Suprapubic skin (tissue), 4 donors: ENCODE measurements around the gene CALM3. TPM values are rescaled to one million over a fixed set of nuclear protein-coding genes. Genes with fewer than 3 reads are reported as not detected.

Experiments
- DNase-seq, 2 donors: peaks; one replicate each; pipeline ENCODE4 v3.0.0-alpha.2; 2019; ENCODE audit warnings: low spot score in 2 of 2
- H3K27ac ChIP-seq: fragments of 200-600 bp; sonication (generic); one replicate; pipeline ENCODE4 v1.5.1; 2019
- H3K27me3 ChIP-seq: fragments of 200-600 bp; sonication (generic); one replicate; pipeline ENCODE4 v1.5.1; 2019
- H3K36me3 ChIP-seq: fragments of 200-600 bp; sonication (generic); one replicate; pipeline ENCODE4 v1.5.1; 2019
- H3K4me1 ChIP-seq: fragments of 200-600 bp; sonication (generic); one replicate; pipeline ENCODE4 v1.5.1; 2019
- H3K4me3 ChIP-seq: fragments of 200-600 bp; sonication (generic); one replicate; pipeline ENCODE4 v1.5.1; 2019; ENCODE audit warnings: mild to moderate bottlenecking
- H3K9me3 ChIP-seq: fragments of 200-600 bp; sonication (generic); one replicate; pipeline ENCODE4 v1.5.1; 2019
- EP300 ChIP-seq: sonication (generic); formaldehyde crosslinking; IDR thresholded peaks from one replicate; pipeline ENCODE4 v1.6.1; 2017; ENCODE audit warnings: antibody characterized with exemption
- POLR2A ChIP-seq, 2 donors: fragments of 450-650 bp; IDR thresholded peaks; one replicate each; pipeline ENCODE4 v1.6.1; 2017; ENCODE audit warnings: antibody characterized with exemption in 2 of 2, mild to moderate bottlenecking in 2 of 2, moderate library complexity in 2 of 2
- POLR2AphosphoS5 ChIP-seq, 3 donors: sonication (generic); formaldehyde crosslinking; IDR thresholded peaks; one replicate each; pipeline ENCODE4 v1.6.1; 2017; ENCODE audit warnings: antibody characterized with exemption in 3 of 3
- WGBS: methylation state at CpG from one replicate; pipeline ENCODE4 v1.1.5; 2018; 5-methylcytosine and 5-hydroxymethylcytosine counted together
- total RNA-seq, 4 donors: library from RNA; depleted of rRNA; stranded (reverse); fragments of >200 nt; gene quantifications; one replicate each; pipeline ENCODE4 v1.1.0, GENCODE V29; 2016
- TF ChIP-seq, protein P1 (sequence below), 2 donors: fragments of 200-600 bp in 1 of 2; fragments of 450-650 bp in 1 of 2; sonication (generic) in 1 of 2; IDR thresholded peaks; one replicate each; pipeline ENCODE4 v1.5.1; 2016 to 2019; ENCODE audit warnings: antibody characterized with exemption in 2 of 2, mild to moderate bottlenecking in 1 of 2, moderate library complexity in 1 of 2

The CALM3 gene
- total RNA-seq, 4 donors from 2014 or later = 56.0 to 102 (median 78.6) TPM

GRCh38 chr19:46586294-46586693, 14.8 kb upstream of the CALM3 start:
- no peak for DNase-seq
- Histone ChIP-seq H3K27ac (no peak overlapping the region), H3K36me3 (no peaks in the 10 kb centered on the region), H3K9me3 (no peaks in the 10 kb centered on the region), H3K4me3 (no peak overlapping the region), H3K27me3 (no peaks in the 10 kb centered on the region), H3K4me1 (no peaks in the 10 kb centered on the region)
- 87% methylated on average over 4 of the region's 4 CpGs for WGBS
- no peak for TF ChIP-seq POLR2AphosphoS5 (IDR thresholded peaks at IDR 0.05)
- TF ChIP-seq, protein P1, sequence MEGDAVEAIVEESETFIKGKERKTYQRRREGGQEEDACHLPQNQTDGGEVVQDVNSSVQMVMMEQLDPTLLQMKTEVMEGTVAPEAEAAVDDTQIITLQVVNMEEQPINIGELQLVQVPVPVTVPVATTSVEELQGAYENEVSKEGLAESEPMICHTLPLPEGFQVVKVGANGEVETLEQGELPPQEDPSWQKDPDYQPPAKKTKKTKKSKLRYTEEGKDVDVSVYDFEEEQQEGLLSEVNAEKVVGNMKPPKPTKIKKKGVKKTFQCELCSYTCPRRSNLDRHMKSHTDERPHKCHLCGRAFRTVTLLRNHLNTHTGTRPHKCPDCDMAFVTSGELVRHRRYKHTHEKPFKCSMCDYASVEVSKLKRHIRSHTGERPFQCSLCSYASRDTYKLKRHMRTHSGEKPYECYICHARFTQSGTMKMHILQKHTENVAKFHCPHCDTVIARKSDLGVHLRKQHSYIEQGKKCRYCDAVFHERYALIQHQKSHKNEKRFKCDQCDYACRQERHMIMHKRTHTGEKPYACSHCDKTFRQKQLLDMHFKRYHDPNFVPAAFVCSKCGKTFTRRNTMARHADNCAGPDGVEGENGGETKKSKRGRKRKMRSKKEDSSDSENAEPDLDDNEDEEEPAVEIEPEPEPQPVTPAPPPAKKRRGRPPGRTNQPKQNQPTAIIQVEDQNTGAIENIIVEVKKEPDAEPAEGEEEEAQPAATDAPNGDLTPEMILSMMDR (IDR thresholded peaks at IDR 0.05) = no peak
- no peak for TF ChIP-seq POLR2A (IDR thresholded peaks at IDR 0.05)
- TF ChIP-seq EP300 = no peak

- H3K27ac ChIP-seq = no peak overlapping the region
- H3K36me3 ChIP-seq = no peaks in the 10 kb centered on the region
- no peaks in the 10 kb centered on the region for H3K9me3 ChIP-seq
- H3K27me3 ChIP-seq = no peaks in the 10 kb centered on the region
- WGBS = 82% methylated on average over 3 of the region's 3 CpGs
- no peak overlapping the region for H3K4me3 ChIP-seq
- peak in 1 of 2 donors; percentile 45 for DNase-seq
- no peaks in the 10 kb centered on the region for H3K4me1 ChIP-seq
- TF ChIP-seq, protein P1 (IDR thresholded peaks at IDR 0.05) = no peak
- TF ChIP-seq EP300 = no peak
- TF ChIP-seq POLR2A (IDR thresholded peaks at IDR 0.05) = no peak
- TF ChIP-seq POLR2AphosphoS5 (IDR thresholded peaks at IDR 0.05) = no peak
Measured at GRCh38 chr19:46587861-46588260, 13.3 kb upstream of the CALM3 start.

DNA sequence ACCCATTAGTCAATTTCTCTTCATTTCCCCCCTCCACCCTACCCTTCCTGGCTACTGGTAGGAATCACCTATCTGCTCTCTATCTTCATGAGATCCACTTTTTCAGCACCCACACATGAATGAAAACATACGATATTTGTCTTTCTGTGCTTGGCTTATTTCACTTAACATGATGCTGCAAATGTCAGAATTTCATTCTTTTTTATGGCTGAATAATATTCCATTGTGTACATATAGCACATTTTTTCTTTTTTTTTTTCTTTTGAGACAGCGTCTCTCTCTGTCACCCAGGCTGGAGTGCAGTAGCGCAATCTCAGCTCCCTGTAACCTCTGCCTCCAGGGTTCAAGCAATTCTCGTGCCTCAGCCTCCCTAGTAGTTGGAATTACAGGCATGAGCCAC, 9.9 kb upstream of the CALM3 start:
- 99% methylated on average over 4 of the region's 4 CpGs for WGBS
- Histone ChIP-seq H3K9me3 (no peaks in the 10 kb centered on the region), H3K4me1 (no peaks in the 10 kb centered on the region), H3K4me3 (no peak overlapping the region), H3K27ac (no peak overlapping the region), H3K27me3 (no peaks in the 10 kb centered on the region), H3K36me3 (no peaks in the 10 kb centered on the region)
- DNase-seq = peak in 1 of 2 donors; percentile 11
- no peak for TF ChIP-seq EP300
- no peak for TF ChIP-seq POLR2AphosphoS5 (IDR thresholded peaks at IDR 0.05)
- TF ChIP-seq, protein P1 (IDR thresholded peaks at IDR 0.05) = no peak
- TF ChIP-seq POLR2A (IDR thresholded peaks at IDR 0.05) = no peak

GRCh38 chr19:46591870-46592269, 9.3 kb upstream of the CALM3 start:
- no peak for TF ChIP-seq POLR2A (IDR thresholded peaks at IDR 0.05)
- no peak for TF ChIP-seq POLR2AphosphoS5 (IDR thresholded peaks at IDR 0.05)
- TF ChIP-seq EP300 = no peak
- TF ChIP-seq, protein P1 (IDR thresholded peaks at IDR 0.05) = no peak
- Histone ChIP-seq H3K27me3 (no peaks in the 10 kb centered on the region), H3K36me3 (no peaks in the 10 kb centered on the region), H3K4me1 (no peaks in the 10 kb centered on the region), H3K27ac (no peak overlapping the region), H3K9me3 (no peaks in the 10 kb centered on the region), H3K4me3 (no peak overlapping the region)
- WGBS = 83% methylated on average over 3 of the region's 3 CpGs
- no peak for DNase-seq

DNA sequence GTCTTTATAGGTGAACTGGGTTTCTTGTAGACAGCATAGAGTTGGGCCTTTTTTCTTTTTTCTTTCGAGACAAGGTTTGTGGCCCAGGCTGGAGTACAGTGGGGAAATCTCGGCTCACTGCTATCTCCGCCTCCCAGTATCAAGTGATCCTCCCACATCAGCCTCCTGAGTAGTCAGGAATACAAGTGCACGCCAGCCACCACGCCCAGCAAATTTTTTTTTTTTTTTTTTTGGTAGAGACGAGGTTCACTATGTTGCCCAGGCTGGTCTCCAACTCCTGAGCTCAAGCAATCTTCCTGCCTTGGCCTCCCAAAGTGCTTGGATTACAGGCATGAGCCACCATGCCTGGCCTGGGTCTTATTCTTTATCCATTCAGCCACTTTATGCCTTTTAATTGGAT, 5.1 kb upstream of the CALM3 start:
- H3K4me3 ChIP-seq = no peak overlapping the region
- no peak for DNase-seq

More for the DNA sequence above, 5.1 kb upstream of the CALM3 start:
- Histone ChIP-seq H3K4me1 (peaks cover 2% of the 10 kb centered on the region), H3K9me3 (no peaks in the 10 kb centered on the region), H3K27ac (no peak overlapping the region), H3K36me3 (no peaks in the 10 kb centered on the region), H3K27me3 (no peaks in the 10 kb centered on the region)
- WGBS = 54% methylated on average over 6 of the region's 6 CpGs
- TF ChIP-seq POLR2A (IDR thresholded peaks at IDR 0.05) (no peak), EP300 (no peak), POLR2AphosphoS5 (IDR thresholded peaks at IDR 0.05) (no peak)
- TF ChIP-seq, protein P1 (IDR thresholded peaks at IDR 0.05) = no peak
